Measurements from ENCODE around the gene NHERF1.

Gene NHERF1

GRCh38 chr17:74767111-74767516, 18.7 kb downstream of the NHERF1 start:
- in situ Hi-C loops (cut with HindIII; ENCODE audit: low sequenced_read_pairs), result no loop called here

- in situ Hi-C loops (cut with HindIII; ENCODE audit: low sequenced_read_pairs), result no loop called here
Observed at GRCh38 chr17:74768069-74768762, 19.8 kb downstream of the NHERF1 start.

- in situ Hi-C loops (cut with HindIII; ENCODE audit: low sequenced_read_pairs), result no loop called here
Observed at GRCh38 chr17:74768763-74769114, 20.3 kb downstream of the NHERF1 start.

- in situ Hi-C loops (cut with HindIII; ENCODE audit: low sequenced_read_pairs), result no loop called here
Observed at GRCh38 chr17:74769266-74769855, 20.9 kb downstream of the NHERF1 start.

GRCh38 chr17:74769856-74770497, 21.5 kb downstream of the NHERF1 start:
- in situ Hi-C loops (cut with HindIII; ENCODE audit: low sequenced_read_pairs), result no loop called here

- in situ Hi-C loops (cut with HindIII; ENCODE audit: low sequenced_read_pairs), result no loop called here
Observed at GRCh38 chr17:74770498-74771318, 22.3 kb downstream of the NHERF1 start.

GRCh38 chr17:74771319-74771914, 23.0 kb downstream of the NHERF1 start:
- in situ Hi-C loops (cut with HindIII; ENCODE audit: low sequenced_read_pairs), result no loop called here

GRCh38 chr17:74772053-74772452, 23.6 kb downstream of the NHERF1 start:
- in situ Hi-C loops (cut with HindIII; ENCODE audit: low sequenced_read_pairs), result no loop called here

- in situ Hi-C loops (cut with HindIII; ENCODE audit: low sequenced_read_pairs), result no loop called here
Observed at GRCh38 chr17:74773414-74773813, 25.0 kb downstream of the NHERF1 start.

- in situ Hi-C loops (cut with HindIII; ENCODE audit: low sequenced_read_pairs), result no loop called here
Observed at GRCh38 chr17:74773871-74774286, 25.5 kb downstream of the NHERF1 start.

GRCh38 chr17:74775409-74776043, 27.1 kb downstream of the NHERF1 start:
- in situ Hi-C loops (cut with HindIII; ENCODE audit: low sequenced_read_pairs), result no loop called here

GRCh38 chr17:74776044-74776962, 27.9 kb downstream of the NHERF1 start, which contains the start of gene NAT9:
NAT9 (minus strand) TSS chr17:74776345; CDS start chr17:74775698, 647 bp downstream.
- in situ Hi-C loops (cut with HindIII; ENCODE audit: low sequenced_read_pairs), result no loop called here

- in situ Hi-C loops (cut with HindIII; ENCODE audit: low sequenced_read_pairs), result no loop called here
Observed at GRCh38 chr17:74776990-74777389, 28.6 kb downstream of the NHERF1 start.

GRCh38 chr17:74777901-74778515, 29.6 kb downstream of the NHERF1 start:
- in situ Hi-C loops (cut with HindIII; ENCODE audit: low sequenced_read_pairs), result no loop called here

- in situ Hi-C loops (cut with HindIII; ENCODE audit: low sequenced_read_pairs), result no loop called here
Observed at GRCh38 chr17:74778960-74779359, 30.5 kb downstream of the NHERF1 start.

- in situ Hi-C loops (cut with HindIII; ENCODE audit: low sequenced_read_pairs), result no loop called here
Observed at GRCh38 chr17:74779501-74779900, 31.1 kb downstream of the NHERF1 start.

GRCh38 chr17:74779948-74780400, 31.5 kb downstream of the NHERF1 start:
- in situ Hi-C loops (cut with HindIII; ENCODE audit: low sequenced_read_pairs), result no loop called here

GRCh38 chr17:74780443-74781238, 32.2 kb downstream of the NHERF1 start:
- in situ Hi-C loops (cut with HindIII; ENCODE audit: low sequenced_read_pairs), result no loop called here
